HG02970 (cell line): ENCODE results near the gene BCL10.
"Not testable (repeated sequence)": the region's sequence is repeated elsewhere in the genome, so short reads cannot be mapped to it uniquely, and the experiment has no call there.

ENCODE experiments used
- ATAC-seq: cut with Tn5 transposase; IDR thresholded peaks from one replicate; pipeline ENCODE4 v1.9.1; 2021; ENCODE audit warnings: mild to moderate bottlenecking, moderate library complexity, moderate number of reproducible peaks; ENCODE audit not compliant: unreplicated experiment, low FRiP score

The BCL10 gene

DNA sequence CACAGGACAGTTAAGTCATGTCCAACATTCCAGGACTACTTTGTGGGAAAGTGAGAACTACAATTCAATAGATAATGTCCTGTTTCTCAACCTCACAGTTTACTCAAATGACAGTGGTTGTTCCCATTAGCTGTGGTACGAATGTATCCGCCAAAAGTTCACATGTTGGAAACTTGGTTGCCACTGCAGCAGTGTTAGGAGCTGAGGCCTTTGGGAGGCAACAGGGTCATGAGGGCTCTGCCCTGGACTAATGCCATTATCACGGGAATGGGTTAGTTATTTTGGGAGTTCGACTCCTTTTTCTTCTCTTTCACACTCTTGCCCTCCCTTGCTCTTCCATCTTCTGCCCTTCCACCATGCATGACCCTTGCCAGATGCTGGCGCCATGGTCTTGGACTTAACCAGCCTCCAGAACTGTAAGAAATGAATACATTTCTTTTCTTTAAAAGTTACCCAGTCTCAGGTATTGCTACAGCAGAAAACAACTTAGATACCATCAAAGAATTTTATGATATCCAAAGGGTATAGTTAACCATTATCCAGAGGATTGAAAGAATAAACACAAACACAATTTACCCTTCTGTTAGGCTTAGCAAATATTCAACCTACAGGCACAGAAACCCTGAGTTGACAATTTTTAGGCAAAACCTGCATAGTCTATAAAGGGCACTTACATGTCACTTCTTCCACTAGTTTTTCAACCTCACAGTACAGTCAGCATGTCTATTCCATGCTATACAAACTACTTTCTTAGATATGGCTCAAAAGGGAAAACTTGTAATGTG is 7.4 kb downstream of the BCL10 start:
- no peak for ATAC-seq

DNA sequence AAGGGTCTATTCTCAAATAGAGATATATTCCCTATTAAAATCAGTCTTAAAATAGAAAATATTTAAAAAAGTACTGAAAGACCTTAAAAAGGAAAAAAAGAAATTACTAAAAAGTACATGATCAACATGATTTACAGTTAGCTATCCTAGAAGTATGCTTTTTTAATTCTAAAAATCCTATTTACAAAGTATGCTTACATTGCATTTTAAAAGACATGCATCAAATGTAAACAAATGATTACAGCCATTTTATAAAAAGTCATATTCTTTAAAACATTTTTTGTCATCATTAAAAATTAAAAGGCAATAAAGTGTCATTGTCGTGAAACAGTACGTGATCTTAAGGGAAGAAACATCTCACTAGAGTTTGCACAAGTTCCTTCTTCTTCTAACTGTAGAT is 9.1 kb downstream of the BCL10 start:
- ATAC-seq: no peak

DNA sequence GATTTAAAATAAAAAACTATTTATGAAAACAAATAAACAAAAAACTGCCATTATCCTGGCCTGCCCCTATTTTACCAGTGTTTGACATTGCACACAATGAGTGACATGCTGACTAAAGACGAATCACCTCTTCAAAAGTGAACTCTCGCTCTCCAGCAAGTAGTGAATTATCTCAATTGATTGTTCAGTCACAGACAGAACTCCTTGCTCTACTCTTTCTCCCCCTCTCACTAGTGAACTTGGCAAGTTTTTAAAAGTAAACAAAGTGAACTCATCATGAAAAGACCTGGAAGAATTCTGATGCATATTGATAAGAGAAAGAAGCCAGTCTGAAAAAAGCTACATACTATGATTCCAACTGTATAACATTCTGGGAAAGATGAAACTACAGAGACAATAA is 12.3 kb downstream of the BCL10 start:
- ATAC-seq: no peak

DNA sequence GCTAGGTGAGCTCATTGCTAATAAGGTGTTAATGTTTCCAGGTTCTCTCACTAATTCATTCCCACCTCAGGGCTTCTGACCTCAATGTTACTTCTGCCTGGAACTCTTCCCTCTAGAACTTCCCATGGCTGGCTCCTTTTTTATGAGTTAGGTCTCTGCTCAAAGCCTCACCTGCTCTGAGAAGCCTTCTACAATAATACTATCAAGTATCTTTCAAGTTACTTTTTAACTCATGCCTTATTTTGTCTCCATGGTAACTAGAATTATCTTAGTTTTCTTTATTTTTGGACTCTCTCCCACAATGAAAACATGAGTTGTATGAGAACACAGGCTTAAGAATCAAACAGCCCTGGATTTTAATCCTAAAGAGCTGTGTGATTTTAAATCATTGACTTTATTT is 13.4 kb downstream of the BCL10 start:
- ATAC-seq: no peak

DNA sequence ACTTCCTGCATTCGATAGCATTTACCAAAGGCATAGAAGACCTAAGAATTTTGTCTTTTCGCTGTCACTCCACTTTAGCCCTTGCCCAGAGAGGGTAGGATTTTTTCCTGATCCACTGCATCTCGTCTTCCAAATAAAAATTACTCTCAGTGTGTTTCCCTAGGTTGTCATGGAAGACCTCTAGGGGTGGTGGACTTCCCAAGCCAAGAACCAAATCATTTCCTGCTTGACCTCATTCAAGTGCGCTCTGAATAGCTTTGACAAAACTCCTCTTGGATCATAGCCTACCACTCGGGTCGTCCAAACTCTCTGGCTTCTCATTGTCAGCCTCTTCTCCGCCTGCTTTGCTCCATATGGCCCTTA is 16.5 kb downstream of the BCL10 start:
- no peak for ATAC-seq

DNA sequence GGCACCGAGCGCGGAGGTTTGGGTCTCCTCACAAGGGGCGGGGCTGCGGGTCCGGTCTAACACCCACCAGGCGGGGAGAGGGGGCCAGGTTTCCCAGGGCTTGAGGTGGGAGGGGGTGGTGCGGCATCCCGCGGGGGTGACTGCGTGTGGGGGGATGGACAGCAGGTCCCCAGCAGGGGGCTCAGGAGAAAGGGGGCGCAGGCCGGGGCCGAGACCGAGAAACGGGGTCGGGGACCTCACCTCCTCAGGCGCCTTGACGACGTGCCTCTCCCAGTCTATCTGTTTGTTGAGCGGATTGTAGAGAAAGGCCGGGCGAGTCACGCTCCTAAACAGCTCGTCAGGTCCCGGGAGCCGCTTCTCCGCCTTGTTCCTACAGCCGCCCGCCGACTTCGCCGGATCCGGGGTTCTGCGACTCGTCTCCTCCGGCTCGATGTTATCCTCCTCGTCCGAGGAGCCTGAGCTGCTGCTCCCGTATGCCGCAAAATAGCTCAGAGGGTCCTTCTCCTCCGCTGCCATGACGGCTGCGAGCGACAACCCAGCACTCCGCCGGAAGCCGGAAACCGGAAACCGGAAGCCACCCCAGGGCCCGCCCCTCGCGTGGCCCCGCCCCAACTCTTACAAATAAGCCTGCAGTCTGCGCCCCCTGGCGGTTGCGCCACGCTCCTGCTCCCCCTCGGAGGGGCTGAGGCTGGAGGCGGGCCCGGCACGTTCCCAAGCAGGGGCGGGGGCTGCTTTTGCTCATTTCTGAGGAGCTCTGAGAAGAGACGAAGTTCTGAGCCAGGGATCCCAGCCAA is 17.1 kb downstream of the BCL10 start, which contains the start of gene C1orf52:
Gene C1orf52, minus strand, starts transcription at position 545 of the 794 bp plus-strand sequence. Its CDS starts 29 bp downstream, at position 516.
- ATAC-seq: peak; percentile 98

DNA sequence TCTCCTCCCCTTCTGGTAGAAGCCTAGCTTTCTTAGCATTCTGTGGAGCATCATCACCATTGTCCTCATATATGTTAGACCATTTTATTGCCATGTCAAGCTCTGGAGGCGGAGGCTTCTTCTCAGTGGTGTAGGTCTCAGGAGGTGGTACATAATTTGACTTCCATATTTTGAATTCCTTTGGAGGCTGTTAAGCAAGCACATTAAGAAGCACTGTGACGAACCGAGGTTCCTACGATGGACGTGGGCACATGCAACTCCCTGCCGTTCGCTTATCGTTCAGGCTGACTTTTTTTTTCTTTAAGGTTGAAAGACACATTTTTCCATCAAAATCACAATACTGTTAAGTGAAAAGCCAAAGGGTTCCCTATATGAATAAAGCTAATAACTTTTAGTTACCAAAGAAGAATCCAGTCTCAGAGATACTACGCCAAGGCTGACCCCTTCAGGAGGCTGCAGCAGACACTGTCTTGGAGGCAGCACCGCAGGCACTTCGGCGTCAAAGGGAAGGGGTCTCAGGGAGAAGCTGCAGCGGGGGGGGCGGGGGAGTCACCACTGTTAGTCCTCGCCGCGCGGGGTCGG is 17.8 kb downstream of the BCL10 start:
- ATAC-seq: no peak

DNA sequence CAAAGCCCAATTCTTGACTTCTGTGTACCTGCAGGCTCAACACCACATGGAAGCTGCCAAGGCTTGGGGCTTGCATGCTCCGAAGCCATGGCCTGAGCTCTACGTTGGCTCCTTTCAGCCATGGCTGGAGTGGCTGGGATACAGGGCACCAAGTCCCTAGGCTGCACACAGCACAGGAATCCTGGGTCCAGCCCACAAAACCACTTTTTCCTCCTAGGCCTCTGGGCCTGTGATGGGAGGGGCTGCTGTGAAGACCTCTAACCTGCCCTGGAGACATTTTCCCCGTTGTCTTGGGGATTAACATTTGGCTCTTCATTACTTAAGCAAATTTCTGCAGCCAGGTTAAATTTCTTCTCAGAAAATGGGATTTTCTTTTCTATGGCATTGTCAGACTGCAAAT is 27.4 kb downstream of the BCL10 start:
- ATAC-seq: not testable (repeated sequence)

DNA sequence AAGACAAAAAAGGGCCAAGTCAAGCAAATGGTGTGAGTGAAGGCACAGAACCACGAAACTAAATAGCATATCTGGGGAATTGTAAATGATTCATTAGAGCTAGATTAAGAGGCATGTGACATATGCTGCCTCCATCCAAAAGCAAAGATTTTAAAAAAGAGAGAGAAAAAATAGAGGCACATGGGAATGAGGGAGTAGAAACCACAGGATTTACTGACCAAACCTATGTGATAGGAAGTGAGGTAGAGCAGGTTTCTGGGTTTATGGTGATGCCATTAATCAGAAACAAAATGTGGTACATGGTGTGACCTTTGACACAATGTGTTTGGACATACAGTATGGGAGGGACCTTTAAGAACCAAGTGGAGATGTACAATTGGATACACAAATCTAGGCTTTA is 30.5 kb downstream of the BCL10 start:
- ATAC-seq: no peak

DNA sequence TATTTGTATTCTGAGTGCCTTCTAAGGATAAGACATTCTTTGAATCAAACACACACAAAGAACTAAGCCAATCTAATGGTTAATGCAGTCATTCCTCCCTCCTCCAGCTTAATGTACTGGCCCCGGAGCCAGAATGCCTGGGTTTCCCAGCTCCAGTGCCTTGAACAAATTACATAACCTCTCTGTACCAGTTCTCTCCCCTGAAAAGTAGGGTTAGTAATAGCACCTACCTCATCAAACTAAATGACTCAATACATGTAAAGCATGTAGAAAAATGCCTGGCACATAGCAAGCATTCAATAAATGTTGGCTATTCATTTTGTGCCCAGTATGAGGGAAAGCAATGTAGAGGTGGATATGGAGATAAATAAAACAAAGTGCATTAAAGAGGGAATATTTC is 31.0 kb downstream of the BCL10 start:
- ATAC-seq: no peak

DNA sequence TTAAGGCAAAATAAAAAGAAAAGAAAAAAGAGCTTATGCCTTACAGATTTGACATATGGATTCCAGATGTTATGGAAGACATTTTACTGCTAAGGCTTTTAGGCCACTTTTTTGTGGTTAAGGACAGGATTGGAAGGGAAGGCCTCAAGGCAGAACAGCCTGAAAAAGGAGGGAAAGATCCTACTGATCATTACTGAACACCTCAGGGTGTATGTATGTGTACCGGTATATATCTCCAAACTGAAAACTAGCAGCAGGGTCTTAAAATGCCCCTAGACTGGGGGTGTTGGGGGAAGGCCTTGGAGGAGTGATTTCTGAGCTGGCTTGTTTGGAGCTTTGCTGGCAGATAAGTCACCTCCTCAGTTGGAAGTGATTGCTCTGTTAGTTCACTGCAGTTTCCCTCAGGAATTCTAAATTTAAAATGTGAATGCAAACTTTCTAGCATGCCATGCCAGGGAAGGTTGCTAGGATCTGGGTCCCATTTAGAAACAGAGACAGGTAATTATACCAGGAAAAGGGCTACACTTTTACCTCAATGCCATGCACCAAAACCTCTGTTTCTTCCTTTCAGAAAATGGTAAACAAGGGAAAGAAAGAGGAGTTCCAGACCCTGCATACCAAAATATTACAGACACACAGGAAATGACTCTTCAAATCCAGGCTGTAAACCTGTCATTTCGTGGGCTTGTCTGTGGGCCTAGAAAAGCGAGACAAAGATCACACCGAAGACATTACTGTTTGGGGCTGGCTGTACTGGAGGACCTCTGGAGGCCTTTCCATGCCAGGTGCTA is 32.0 kb downstream of the BCL10 start:
- no peak for ATAC-seq

DNA sequence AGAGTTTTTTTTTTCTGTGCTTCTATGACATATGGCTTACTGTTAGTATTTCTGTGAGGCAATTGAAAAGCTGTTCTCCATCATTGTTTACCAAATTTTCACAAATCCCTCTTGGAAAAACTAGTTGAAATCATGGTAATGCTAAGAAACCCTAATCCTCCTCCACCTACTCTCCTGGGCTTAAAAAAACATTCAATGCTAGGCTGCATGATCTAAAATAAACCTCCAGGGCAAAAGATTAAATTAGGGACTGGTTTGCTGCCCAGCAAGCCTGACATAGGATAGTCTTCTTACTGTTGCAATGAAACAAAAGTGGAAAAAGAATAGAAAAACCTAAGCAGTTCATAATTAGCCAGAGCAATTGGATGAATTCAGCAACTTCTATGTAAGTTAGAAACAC is 33.1 kb downstream of the BCL10 start:
- ATAC-seq: no peak

DNA sequence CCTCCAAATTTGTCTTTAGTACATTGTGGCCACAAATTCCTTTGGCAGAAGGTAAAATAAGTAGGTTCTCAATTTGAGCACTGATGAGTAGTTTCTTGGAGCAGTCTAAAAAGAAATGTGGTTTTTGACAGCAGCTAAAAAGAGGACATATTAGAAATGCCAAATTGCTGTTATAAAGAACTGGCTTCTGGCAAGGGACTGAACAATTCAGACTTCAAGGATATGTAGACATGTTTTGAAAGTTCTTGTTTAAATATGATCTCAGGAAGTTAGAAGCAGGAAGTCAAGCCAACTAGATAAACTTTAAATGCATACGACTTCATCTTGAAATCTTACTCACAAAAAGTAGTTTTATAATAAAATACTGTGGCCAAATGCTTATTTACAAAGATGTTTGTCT is 35.8 kb downstream of the BCL10 start:
- ATAC-seq: no peak

DNA sequence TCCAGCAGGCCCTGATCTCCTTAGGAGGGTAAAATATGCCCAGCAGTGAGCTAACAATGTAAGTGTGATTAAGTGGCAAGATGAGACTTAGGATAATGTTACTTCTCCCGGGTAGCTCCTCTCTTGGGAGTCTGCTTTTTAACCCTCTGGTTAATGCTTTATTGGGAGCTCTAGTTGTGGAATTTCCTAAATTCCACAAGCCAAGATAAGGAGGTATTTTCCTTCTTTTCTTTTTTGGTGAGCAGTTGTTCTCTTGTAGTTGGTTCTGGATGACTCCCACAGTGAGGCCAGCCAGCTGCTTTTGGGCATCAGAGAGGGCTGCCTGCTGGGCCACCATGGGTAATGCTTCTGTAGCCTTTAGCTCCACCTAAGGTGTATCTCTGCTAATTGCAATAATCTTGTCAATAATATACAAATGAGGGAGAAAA is 36.2 kb downstream of the BCL10 start:
- ATAC-seq: no peak

DNA sequence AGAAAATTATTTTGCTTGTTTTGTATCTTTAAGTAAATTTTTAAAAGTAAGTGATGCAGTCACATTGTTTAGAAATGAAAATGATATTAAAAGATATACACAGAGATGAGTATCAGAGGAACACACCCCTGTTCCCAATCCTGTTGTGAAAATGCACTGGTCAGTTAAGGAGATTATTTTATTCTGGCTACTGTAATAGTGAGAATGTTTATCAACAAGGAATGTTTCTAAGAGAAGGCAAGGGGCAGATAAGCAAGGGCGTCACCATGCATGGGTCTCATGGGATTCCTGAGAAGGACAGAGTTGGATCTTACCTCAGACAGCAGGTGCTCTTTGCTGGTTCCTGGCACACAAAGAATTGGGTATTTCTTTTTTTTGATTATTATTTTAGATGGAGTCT is 38.8 kb downstream of the BCL10 start:
- ATAC-seq: no peak

DNA sequence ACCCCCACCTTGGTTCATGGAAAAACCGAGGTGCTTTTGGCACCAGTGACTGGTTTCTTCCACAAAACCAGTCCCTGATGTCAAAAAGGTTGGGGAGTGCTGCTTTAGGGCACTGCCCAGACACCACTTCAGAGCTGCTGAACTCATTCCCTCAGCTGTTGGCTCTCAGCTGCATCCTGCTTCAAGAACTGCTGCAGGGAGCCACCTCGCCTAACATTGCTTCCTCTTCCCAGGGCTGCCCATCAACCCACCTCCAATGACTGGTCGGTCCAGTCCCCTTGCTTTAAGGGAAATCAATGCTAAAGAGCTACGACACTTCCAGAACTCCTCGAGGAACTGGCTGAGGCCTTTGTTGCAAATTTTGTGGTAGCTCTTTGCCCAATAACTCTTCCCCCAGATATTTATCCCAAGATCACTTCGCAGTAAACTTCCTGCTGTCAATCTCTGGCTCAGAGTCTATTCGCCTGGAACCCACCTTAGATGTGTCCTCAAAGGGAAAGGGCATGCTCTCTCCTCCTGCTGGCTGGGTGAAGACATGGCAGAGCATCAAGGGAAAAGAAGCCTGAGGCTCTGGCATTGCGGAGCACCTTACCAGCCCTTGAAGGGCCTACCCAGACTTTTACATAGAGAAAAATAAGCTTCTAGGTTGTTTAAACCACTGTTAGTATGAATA is 46.0 kb downstream of the BCL10 start:
- ATAC-seq: no peak

DNA sequence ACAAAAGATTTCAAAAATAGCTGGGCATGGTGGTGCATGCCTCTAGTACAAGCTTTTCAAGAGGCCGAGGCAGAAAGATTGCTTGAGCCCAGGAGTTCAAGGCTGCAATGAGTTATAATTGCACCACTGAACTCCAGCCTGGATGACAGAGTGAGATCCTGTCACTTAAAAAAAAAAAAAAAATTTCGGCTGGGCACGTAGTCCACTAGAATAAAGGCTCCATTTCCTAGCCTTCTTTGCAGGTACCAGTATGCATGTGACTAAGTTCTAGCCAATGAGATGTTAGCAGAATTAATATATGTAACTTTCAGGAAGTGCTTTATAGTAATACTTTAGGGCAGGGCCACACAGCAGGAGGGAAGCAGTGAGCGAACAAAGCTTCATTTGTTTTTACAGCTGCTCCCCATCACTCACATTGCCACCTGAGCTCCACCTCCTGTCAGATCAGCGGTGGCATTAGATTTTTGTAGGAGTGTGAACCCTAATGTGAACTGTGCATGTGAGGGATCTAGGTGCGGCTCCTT is 46.8 kb downstream of the BCL10 start:
- no peak for ATAC-seq

DNA sequence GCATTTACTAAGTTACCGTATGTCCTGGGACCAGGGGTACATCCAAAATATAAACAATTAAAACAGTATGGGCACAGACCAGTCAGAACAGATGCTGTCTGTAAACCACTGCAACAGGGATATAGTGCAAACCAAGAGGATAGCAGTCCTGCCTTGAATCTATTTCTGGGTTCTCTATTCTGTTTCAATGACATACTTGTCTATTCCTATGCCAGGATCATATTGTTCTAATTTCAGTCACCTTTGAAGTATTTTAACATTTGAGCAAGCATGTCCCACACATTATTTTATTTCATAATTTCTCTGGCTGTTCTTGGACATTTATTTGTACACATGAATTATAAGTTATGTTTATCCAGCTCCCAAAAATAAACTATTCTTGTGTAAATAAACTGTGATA is 47.5 kb downstream of the BCL10 start:
- ATAC-seq: no peak

DNA sequence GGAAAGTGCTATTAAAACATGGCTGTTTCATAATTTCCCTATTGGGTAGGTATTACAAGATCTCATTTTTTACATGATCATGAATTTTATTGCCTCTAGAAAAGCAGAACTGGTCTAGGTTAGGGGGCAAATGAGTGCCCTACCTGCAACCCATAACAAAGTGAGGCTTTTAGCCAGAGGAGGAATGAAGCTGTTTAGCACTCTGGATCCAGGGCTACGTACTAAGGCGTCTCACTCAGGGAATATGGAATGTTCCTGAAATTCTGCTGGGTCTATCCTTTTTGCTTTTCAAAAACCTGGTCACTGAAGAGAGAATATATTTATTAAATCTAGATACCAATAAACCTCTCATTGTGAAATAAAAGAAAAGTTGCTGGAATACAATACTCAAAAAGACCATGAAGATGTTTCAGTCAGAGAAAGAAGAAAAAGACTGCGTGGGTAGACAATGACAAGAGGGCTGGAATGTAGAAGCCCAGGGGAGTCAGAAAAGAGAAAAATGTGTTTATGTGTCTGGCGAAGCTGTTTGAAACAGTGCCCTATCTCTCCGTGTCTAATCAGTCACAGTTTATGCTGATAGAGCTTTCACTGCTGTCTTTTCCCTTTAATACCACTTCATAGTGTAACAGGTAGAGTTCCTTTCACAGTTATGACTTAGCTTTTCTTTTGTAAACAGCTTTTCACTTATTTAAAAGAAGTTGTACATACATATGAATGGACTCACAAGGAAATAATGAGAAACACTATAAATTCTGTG is 50.6 kb downstream of the BCL10 start:
- no peak for ATAC-seq
